ENCODE measurements around the gene NOL9. TPM values are rescaled to one million over a fixed set of nuclear protein-coding genes. Genes with fewer than 3 reads are reported as not detected.
A peak's percentile ranks its signal among the peaks of the same experiment; 100 is the strongest.
"Not testable (repeated sequence)": the region's sequence is repeated elsewhere in the genome, so short reads cannot be mapped to it uniquely, and the experiment has no call there.

The NOL9 gene
- total RNA-seq, 2 donors from 2014 or later, result 15.4 to 15.6 TPM

- TF ChIP-seq CTCF (IDR thresholded peaks at IDR 0.05), result no peak
- Histone ChIP-seq H3K4me1 (peaks cover 0 to 71% of the 10 kb centered on the region in 2 donors), H3K4me3 (peak overlapping the region; percentile 76 to 79), H3K36me3 (peaks cover 29% of the 10 kb centered on the region), H3K27ac (peak overlapping the region; percentile 99 to 100), H3K27me3 (no peaks in the 10 kb centered on the region), H3K9me3 (no peaks in the 10 kb centered on the region)
- peak; percentile 93 for DNase-seq (ENCODE audit: low spot score)
These were observed 47.0 kb upstream of the NOL9 start for GRCh38 chr1:6601049-6601922.

GRCh38 chr1:6600410-6601048 is 46.2 kb upstream of the NOL9 start:
- H3K4me1 ChIP-seq, result peaks cover 0 to 72% of the 10 kb centered on the region in 2 donors
- no peak for TF ChIP-seq CTCF (IDR thresholded peaks at IDR 0.05)
- no peak for DNase-seq (ENCODE audit: low spot score)
- peaks cover 36% of the 10 kb centered on the region for H3K36me3 ChIP-seq
- peak overlapping the region; percentile 99 to 100 for H3K27ac ChIP-seq
- no peaks in the 10 kb centered on the region for H3K9me3 ChIP-seq
- H3K4me3 ChIP-seq, result peak overlapping the region; percentile 76 to 79
- H3K27me3 ChIP-seq, result no peaks in the 10 kb centered on the region

- not testable (repeated sequence) for H3K9me3 ChIP-seq; DNase-seq (ENCODE audit: low spot score); H3K27me3 ChIP-seq
- H3K4me3 ChIP-seq, result peak overlapping the region; percentile 76 to 79
- H3K27ac ChIP-seq, result peak overlapping the region; percentile 99 to 100
- H3K4me1 ChIP-seq, result peaks cover 0 to 71% of the 10 kb centered on the region in 2 donors
- H3K36me3 ChIP-seq, result peaks cover 42% of the 10 kb centered on the region
These were observed 45.7 kb upstream of the NOL9 start for GRCh38 chr1:6599991-6600390.

GRCh38 chr1:6599141-6599975 is 45.0 kb upstream of the NOL9 start:
- H3K36me3 ChIP-seq, result peaks cover 48% of the 10 kb centered on the region
- H3K9me3 ChIP-seq, result no peaks in the 10 kb centered on the region
- DNase-seq (ENCODE audit: low spot score), result no peak
- H3K27ac ChIP-seq, result peak overlapping the region; percentile 99 to 100
- peaks cover 0 to 64% of the 10 kb centered on the region in 2 donors for H3K4me1 ChIP-seq
- H3K4me3 ChIP-seq, result peak overlapping the region; percentile 76 to 79
- no peak for TF ChIP-seq CTCF (IDR thresholded peaks at IDR 0.05)
- no peaks in the 10 kb centered on the region for H3K27me3 ChIP-seq

GRCh38 chr1:6597777-6598131 is 43.4 kb upstream of the NOL9 start:
- DNase-seq (ENCODE audit: low spot score), result no peak
- Histone ChIP-seq H3K4me1 (peaks cover 0 to 57% of the 10 kb centered on the region in 2 donors), H3K27me3 (no peaks in the 10 kb centered on the region), H3K4me3 (no peak overlapping the region), H3K36me3 (peaks cover 64% of the 10 kb centered on the region), H3K9me3 (no peaks in the 10 kb centered on the region), H3K27ac (peak overlapping the region; percentile 99 to 100)
- TF ChIP-seq CTCF (IDR thresholded peaks at IDR 0.05), result no peak

All from right atrium auricular region (tissue), 2 donors.